Right renal pelvis (tissue), 4 donors: ENCODE measurements around the gene FZR1. TPM values are rescaled to one million over a fixed set of nuclear protein-coding genes. Genes with fewer than 3 reads are reported as not detected.
A peak's percentile ranks its signal among the peaks of the same experiment; 100 is the strongest.

ENCODE experiments used
- DNase-seq, 4 donors: peaks; one replicate each; pipeline ENCODE4 v3.0.0-alpha.2; 2013; ENCODE audit warnings: low read depth in 4 of 4, low spot score in 3 of 4, missing footprints in 1 of 4
- polyA plus RNA-seq, 4 donors: library from polyadenylated mRNA; unstranded; fragments of 120-200 nt; gene quantifications; one replicate each; pipeline ENCODE4 v1.2.1, GENCODE V29; 2013; ENCODE audit not compliant: insufficient read length in 4 of 4

Gene FZR1
- polyA plus RNA-seq, 4 donors = 51.4 to 58.8 (median 52.0) TPM

- DNase-seq = no peak
Observed at GRCh38 chr19:3539756-3540118, 33.6 kb downstream of the FZR1 start.

- DNase-seq = no peak
Observed at GRCh38 chr19:3543150-3544057, 37.3 kb downstream of the FZR1 start.

- no peak for DNase-seq
Observed at GRCh38 chr19:3544058-3544376, 37.9 kb downstream of the FZR1 start.

- DNase-seq = no peak
Observed at GRCh38 chr19:3544742-3545668, 38.9 kb downstream of the FZR1 start.

GRCh38 chr19:3545669-3546034 is 39.5 kb downstream of the FZR1 start:
- no peak for DNase-seq

GRCh38 chr19:3546119-3546518 is 40.0 kb downstream of the FZR1 start:
- DNase-seq = no peak

GRCh38 chr19:3547301-3547731 is 41.2 kb downstream of the FZR1 start:
- no peak for DNase-seq

GRCh38 chr19:3547767-3548282 is 41.7 kb downstream of the FZR1 start:
- DNase-seq = no peak

GRCh38 chr19:3548606-3549005 is 42.5 kb downstream of the FZR1 start:
- DNase-seq = no peak

- DNase-seq = no peak
Observed at GRCh38 chr19:3549816-3550215, 43.7 kb downstream of the FZR1 start.

- DNase-seq = no peak
Observed at GRCh38 chr19:3550947-3551791, 45.1 kb downstream of the FZR1 start.

GRCh38 chr19:3551792-3552095 is 45.6 kb downstream of the FZR1 start:
- DNase-seq = no peak

- no peak for DNase-seq
Observed at GRCh38 chr19:3554254-3555083, 48.4 kb downstream of the FZR1 start.

GRCh38 chr19:3555653-3556422 is 49.7 kb downstream of the FZR1 start:
- DNase-seq = no peak

- DNase-seq = no peak
Observed at GRCh38 chr19:3556423-3556977, 50.4 kb downstream of the FZR1 start.

GRCh38 chr19:3556978-3557460 is 50.9 kb downstream of the FZR1 start:
- no peak for DNase-seq

GRCh38 chr19:3557461-3558248 is 51.5 kb downstream of the FZR1 start, which contains the start of gene MFSD12:
MFSD12 (minus strand) TSS chr19:3557586; CDS start chr19:3557403, 183 bp downstream.
- DNase-seq = peak; percentile 83 to 88 (median 87)
